WERI-Rb-1 (cell line): ENCODE results near the gene TEX261.
"Not testable (repeated sequence)": the region's sequence is repeated elsewhere in the genome, so short reads cannot be mapped to it uniquely, and the experiment has no call there.

Experiments used
- DNase-seq: peaks from one replicate; pipeline ENCODE4 v3.0.0-alpha.2; 2020
- H3K27ac ChIP-seq: fragments of 250-450 bp; sonication (Bioruptor Pico); 2 replicates; pipeline ENCODE4 v1.5.1; 2020; ENCODE audit warnings: mild to moderate bottlenecking, moderate library complexity
- H3K27me3 ChIP-seq: fragments of 250-450 bp; sonication (Bioruptor Pico); 2 replicates; pipeline ENCODE4 v1.5.1; 2021; ENCODE audit warnings: mild to moderate bottlenecking, low read depth, moderate library complexity; ENCODE audit not compliant: insufficient read depth, severe bottlenecking
- H3K36me3 ChIP-seq: fragments of 250-450 bp; sonication (Bioruptor Pico); 2 replicates; pipeline ENCODE4 v1.5.1; 2020; ENCODE audit warnings: mild to moderate bottlenecking, moderate library complexity
- H3K4me3 ChIP-seq: 2 replicates; pipeline ENCODE4 v1.5.1; 2011; ENCODE audit warnings: low read depth, mild to moderate bottlenecking, control low read depth, low read length
- H3K9me3 ChIP-seq: fragments of 250-450 bp; sonication (Bioruptor Pico); 2 replicates; pipeline ENCODE4 v1.5.1; 2021; ENCODE audit warnings: mild to moderate bottlenecking, moderate library complexity; ENCODE audit not compliant: severe bottlenecking
- CTCF ChIP-seq: IDR thresholded peaks from 2 replicates; pipeline ENCODE4 v1.5.1; 2011; ENCODE audit warnings: low read depth, mild to moderate bottlenecking, control low read depth, inconsistent platforms, low read length

The TEX261 gene

GRCh38 chr2:71018625-71019024 is 24.0 kb upstream of the TEX261 start:
- no peak for DNase-seq
- H3K36me3 ChIP-seq: no peaks in the 10 kb centered on the region
- H3K27me3 ChIP-seq: no peaks in the 10 kb centered on the region
- no peak for TF ChIP-seq CTCF
- H3K27ac ChIP-seq: no peak overlapping the region
- peaks cover 7% of the 10 kb centered on the region for H3K9me3 ChIP-seq
- no peak overlapping the region for H3K4me3 ChIP-seq

DNA sequence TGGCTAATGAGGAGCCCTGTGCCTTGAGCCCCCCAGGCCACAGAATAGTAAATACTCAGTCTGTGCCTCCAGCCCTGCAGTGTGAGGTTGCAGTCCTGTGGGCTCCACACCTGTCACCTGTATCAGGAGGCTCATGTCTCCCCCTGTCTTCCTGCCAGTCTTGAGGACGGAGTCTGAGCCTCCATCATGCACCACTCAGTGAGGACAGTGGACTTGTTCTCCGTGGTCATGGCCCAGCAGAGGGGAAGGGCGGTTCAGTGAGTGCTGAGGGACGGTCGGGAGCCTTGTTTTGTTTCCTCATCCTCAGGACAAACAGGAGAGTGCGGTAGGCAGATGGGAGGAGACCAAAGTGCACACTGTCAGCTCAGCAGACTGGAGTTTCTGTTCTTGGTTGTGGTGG is 17.1 kb upstream of the TEX261 start:
- H3K36me3 ChIP-seq, H3K27ac ChIP-seq, H3K27me3 ChIP-seq, DNase-seq, H3K4me3 ChIP-seq, H3K9me3 ChIP-seq: not testable (repeated sequence)

- Histone ChIP-seq H3K36me3 (no peaks in the 10 kb centered on the region), H3K27ac (no peak overlapping the region), H3K27me3 (no peaks in the 10 kb centered on the region), H3K9me3 (no peaks in the 10 kb centered on the region), H3K4me3 (no peak overlapping the region)
- no peak for TF ChIP-seq CTCF
- DNase-seq: no peak
Observed at GRCh38 chr2:71008342-71008741, 13.7 kb upstream of the TEX261 start.

- DNase-seq: no peak
- no peak overlapping the region for H3K27ac ChIP-seq
- H3K4me3 ChIP-seq: no peak overlapping the region
- no peaks in the 10 kb centered on the region for H3K27me3 ChIP-seq
- no peaks in the 10 kb centered on the region for H3K36me3 ChIP-seq
- TF ChIP-seq CTCF: peak; percentile 45; the same call in 1 of the 2 replicates
- H3K9me3 ChIP-seq: no peaks in the 10 kb centered on the region
Observed at GRCh38 chr2:71006955-71007799, 12.5 kb upstream of the TEX261 start.

- DNase-seq: no peak
- no peaks in the 10 kb centered on the region for H3K27me3 ChIP-seq
- no peak overlapping the region for H3K27ac ChIP-seq
- no peaks in the 10 kb centered on the region for H3K36me3 ChIP-seq
- TF ChIP-seq CTCF: no peak
- no peak overlapping the region for H3K4me3 ChIP-seq
- H3K9me3 ChIP-seq: no peaks in the 10 kb centered on the region
Observed at GRCh38 chr2:71006323-71006722, 11.7 kb upstream of the TEX261 start.

GRCh38 chr2:71005271-71006202 is 10.9 kb upstream of the TEX261 start:
- Histone ChIP-seq H3K27ac (no peak overlapping the region), H3K9me3 (no peaks in the 10 kb centered on the region), H3K4me3 (no peak overlapping the region), H3K36me3 (no peaks in the 10 kb centered on the region), H3K27me3 (no peaks in the 10 kb centered on the region)
- DNase-seq: no peak
- no peak for TF ChIP-seq CTCF
